HFFc6 (cell line): ENCODE measurements around the gene CPEB4. TPM values are rescaled to one million over a fixed set of nuclear protein-coding genes. Genes with fewer than 3 reads are reported as not detected.

Experiments used
- DNase-seq: peaks from one replicate; pipeline ENCODE4 v3.0.0-alpha.2; 2018
- H3K27ac Mint-ChIP-seq: 2 replicates; pipeline ENCODE4 v1.8.0; 2020; ENCODE audit warnings: mild to moderate bottlenecking, mixed read lengths
- H3K27me3 Mint-ChIP-seq: 2 replicates; pipeline ENCODE4 v1.8.0; 2021; ENCODE audit warnings: mild to moderate bottlenecking, moderate library complexity, mixed read lengths; ENCODE audit not compliant: insufficient read depth
- H3K36me3 Mint-ChIP-seq: 2 replicates; pipeline ENCODE4 v1.8.0; 2021; ENCODE audit warnings: low read depth, mixed read lengths
- H3K4me1 Mint-ChIP-seq: 2 replicates; pipeline ENCODE4 v1.8.0; 2020; ENCODE audit warnings: low read depth, mixed read lengths
- H3K4me3 Mint-ChIP-seq: 2 replicates; pipeline ENCODE4 v1.8.0; 2020; ENCODE audit warnings: mild to moderate bottlenecking, moderate library complexity, mixed read lengths
- H3K9me3 Mint-ChIP-seq: 2 replicates; pipeline ENCODE4 v1.8.0; 2020; ENCODE audit warnings: mild to moderate bottlenecking, mixed read lengths
- CTCF ChIP-seq: fragments of 200-600 bp; sonication (generic); IDR thresholded peaks from 2 replicates; pipeline ENCODE4 v1.5.0; 2021; ENCODE audit warnings: antibody characterized with exemption, mild to moderate bottlenecking
- total RNA-seq, 6 experiments: library from RNA; stranded (reverse); fragmentation: NEBNext Ultra II Directional; extraction: Animal tissue kit (Norgen Biotek cat#: 25700); gene quantifications; 2 replicates in 1 of 6; 3 replicates in 5 of 6; pipeline ENCODE4 v1.2.3, GENCODE V29; 2021

The CPEB4 gene
- total RNA-seq, 6 experiments from 2014 or later, result 19.5 to 25.9 (median 22.3) TPM

- no peak overlapping the region for H3K4me3 Mint-ChIP-seq
Measured at GRCh38 chr5:173984218-173984617, 96.1 kb downstream of the CPEB4 start.

GRCh38 chr5:173988554-173989431 is 100.6 kb downstream of the CPEB4 start, which contains the start of gene C5orf47:
Gene C5orf47, plus strand, starts transcription at chr5:173989170. Its CDS starts 94 bp downstream, at chr5:173989264.
- Mint-ChIP-seq H3K27me3 (peaks cover 4% of the 10 kb centered on the region; the same call in 1 of the 2 replicates), H3K36me3 (no peaks in the 10 kb centered on the region), H3K4me3 (no peak within 1 kb of the TSS), H3K9me3 (no peaks in the 10 kb centered on the region), H3K4me1 (no peaks in the 10 kb centered on the region), H3K27ac (no peak within 1 kb of the TSS)
- no peak for DNase-seq
- TF ChIP-seq CTCF, result no peak

More at GRCh38 chr5:173984218-173984617, 96.1 kb downstream of the CPEB4 start:
- no peaks in the 10 kb centered on the region for H3K4me1 Mint-ChIP-seq
- peaks cover 16% of the 10 kb centered on the region for H3K27me3 Mint-ChIP-seq
- peak; percentile 15 for DNase-seq
- TF ChIP-seq CTCF, result peak; percentile 56; the same call in 1 of the 2 replicates
- H3K27ac Mint-ChIP-seq, result no peak overlapping the region
- no peaks in the 10 kb centered on the region for H3K36me3 Mint-ChIP-seq
- no peaks in the 10 kb centered on the region for H3K9me3 Mint-ChIP-seq

- Mint-ChIP-seq H3K27me3 (peaks cover 4% of the 10 kb centered on the region; the same call in 1 of the 2 replicates), H3K27ac (no peak overlapping the region), H3K36me3 (no peaks in the 10 kb centered on the region), H3K4me3 (no peak overlapping the region), H3K9me3 (no peaks in the 10 kb centered on the region), H3K4me1 (no peaks in the 10 kb centered on the region)
- no peak for DNase-seq
- no peak for TF ChIP-seq CTCF
Measured at GRCh38 chr5:173989432-173990082, 101.4 kb downstream of the CPEB4 start.

- TF ChIP-seq CTCF, result no peak
- Mint-ChIP-seq H3K9me3 (no peaks in the 10 kb centered on the region), H3K27me3 (peaks cover 1% of the 10 kb centered on the region), H3K36me3 (no peaks in the 10 kb centered on the region), H3K4me1 (0 out of 2 replicates have a peak, but pooled peaks cover 7% of the 10 kb centered on the region), H3K27ac (no peak overlapping the region), H3K4me3 (no peak overlapping the region)
- DNase-seq, result no peak
Measured at GRCh38 chr5:173997331-173997730, 109.2 kb downstream of the CPEB4 start.

GRCh38 chr5:173998531-173998930 is 110.4 kb downstream of the CPEB4 start:
- Mint-ChIP-seq H3K4me1 (0 out of 2 replicates have a peak, but pooled peaks cover 7% of the 10 kb centered on the region), H3K27ac (no peak overlapping the region), H3K36me3 (no peaks in the 10 kb centered on the region), H3K9me3 (no peaks in the 10 kb centered on the region), H3K27me3 (peaks cover 2% of the 10 kb centered on the region), H3K4me3 (no peak overlapping the region)
- DNase-seq, result no peak
- TF ChIP-seq CTCF, result no peak
